RWPE2 (cell line): ENCODE data around the gene CD86.

ENCODE experiments used
- ATAC-seq: fragments of 200-7000 bp; cut with Tn5 transposase; 3 replicates; pipeline ENCODE4 v1.9.1; 2021; ENCODE audit warnings: low read depth
- DNase-seq: peaks from one replicate; pipeline ENCODE4 v3.0.0-alpha.2; 2020; ENCODE audit warnings: low spot score
- H3K27ac ChIP-seq: fragments of 450-650 bp; 2 replicates; pipeline ENCODE4 v1.5.1; 2017; ENCODE audit warnings: mild to moderate bottlenecking; ENCODE audit not compliant: poor library complexity, severe bottlenecking
- H3K27me3 ChIP-seq: fragments of 250-450 bp; sonication (Bioruptor Pico); 2 replicates; pipeline ENCODE4 v1.5.1; 2021; ENCODE audit warnings: mild to moderate bottlenecking, moderate library complexity; ENCODE audit not compliant: insufficient read depth, poor library complexity, severe bottlenecking
- H3K36me3 ChIP-seq: fragments of 250-450 bp; sonication (Bioruptor Pico); 2 replicates; pipeline ENCODE4 v1.5.1; 2020; ENCODE audit warnings: low read depth, mild to moderate bottlenecking, moderate library complexity
- H3K4me1 ChIP-seq: fragments of 250-450 bp; sonication (Bioruptor Pico); 2 replicates; pipeline ENCODE4 v1.5.1; 2021; ENCODE audit warnings: mild to moderate bottlenecking, moderate library complexity; ENCODE audit not compliant: insufficient read depth, poor library complexity, severe bottlenecking
- H3K4me3 ChIP-seq: fragments of 250-450 bp; sonication (Bioruptor Pico); 2 replicates; pipeline ENCODE4 v1.5.1; 2021; ENCODE audit warnings: mild to moderate bottlenecking, moderate library complexity; ENCODE audit not compliant: severe bottlenecking
- H3K9me3 ChIP-seq: fragments of 250-450 bp; sonication (Bioruptor Pico); 2 replicates; pipeline ENCODE4 v1.5.1; 2021; ENCODE audit warnings: mild to moderate bottlenecking, moderate library complexity; ENCODE audit not compliant: severe bottlenecking
- CTCF ChIP-seq: fragments of 450-650 bp; IDR thresholded peaks from one replicate; pipeline ENCODE4 v1.5.1; 2017; ENCODE audit warnings: mild to moderate bottlenecking, moderate library complexity; ENCODE audit not compliant: poor library complexity, severe bottlenecking

CD86 gene

GRCh38 chr3:122021811-122022401 lies 33.3 kb upstream of the CD86 start, which contains the start of gene ILDR1:
Gene ILDR1 (minus strand): TSS chr3:122022247. CDS start chr3:122022077, 170 bp downstream.
- Histone ChIP-seq H3K9me3 (no peaks in the 10 kb centered on the region), H3K27ac (no peak within 1 kb of the TSS), H3K36me3 (no peaks in the 10 kb centered on the region), H3K4me3 (peak within 1 kb of the TSS; percentile 41), H3K4me1 (peaks cover 3% of the 10 kb centered on the region), H3K27me3 (no peaks in the 10 kb centered on the region)
- no peak for TF ChIP-seq CTCF
- DNase-seq: no peak
- peak; percentile 96 for ATAC-seq

- no peak for DNase-seq
- H3K27me3 ChIP-seq: no peaks in the 10 kb centered on the region
- no peak overlapping the region for H3K4me3 ChIP-seq
- peaks cover 3% of the 10 kb centered on the region for H3K4me1 ChIP-seq
- no peak for ATAC-seq
- H3K27ac ChIP-seq: no peak overlapping the region
- H3K36me3 ChIP-seq: no peaks in the 10 kb centered on the region
- TF ChIP-seq CTCF: no peak
- no peaks in the 10 kb centered on the region for H3K9me3 ChIP-seq
Measured at GRCh38 chr3:122023335-122023910, 31.7 kb upstream of the CD86 start.

- H3K27ac ChIP-seq: no peak overlapping the region
- no peak for DNase-seq
- H3K27me3 ChIP-seq: no peaks in the 10 kb centered on the region
- H3K9me3 ChIP-seq: no peaks in the 10 kb centered on the region
- H3K36me3 ChIP-seq: no peaks in the 10 kb centered on the region
- ATAC-seq: no peak
- H3K4me1 ChIP-seq: peaks cover 3% of the 10 kb centered on the region
- H3K4me3 ChIP-seq: no peak overlapping the region
- TF ChIP-seq CTCF: no peak
Measured at GRCh38 chr3:122024800-122025199, 30.4 kb upstream of the CD86 start.

GRCh38 chr3:122025296-122025695 lies 29.9 kb upstream of the CD86 start:
- no peak overlapping the region for H3K27ac ChIP-seq
- ATAC-seq: no peak

More at GRCh38 chr3:122025296-122025695, 29.9 kb upstream of the CD86 start:
- H3K4me3 ChIP-seq: no peak overlapping the region
- H3K4me1 ChIP-seq: peaks cover 3% of the 10 kb centered on the region
- no peaks in the 10 kb centered on the region for H3K36me3 ChIP-seq
- no peaks in the 10 kb centered on the region for H3K27me3 ChIP-seq
- H3K9me3 ChIP-seq: no peaks in the 10 kb centered on the region
- DNase-seq: no peak
- no peak for TF ChIP-seq CTCF
